Skeletal muscle cell (primary cell): ENCODE results near the gene WDR27.
"Not testable (repeated sequence)": the region's sequence is repeated elsewhere in the genome, so short reads cannot be mapped to it uniquely, and the experiment has no call there.

Source experiments
- DNase-seq: peaks from one replicate; pipeline ENCODE4 v3.0.0-alpha.2; 2010; ENCODE audit warnings: low read depth
- H3K4me3 ChIP-seq: 2 replicates; pipeline ENCODE4 v1.5.1; 2011; ENCODE audit warnings: low read depth, mild to moderate bottlenecking, control low read depth, low read length, moderate library complexity

The WDR27 gene

GRCh38 chr6:169545982-169546381 lies 155.8 kb downstream of the WDR27 start:
- no peak overlapping the region for H3K4me3 ChIP-seq
- DNase-seq: no peak

DNA sequence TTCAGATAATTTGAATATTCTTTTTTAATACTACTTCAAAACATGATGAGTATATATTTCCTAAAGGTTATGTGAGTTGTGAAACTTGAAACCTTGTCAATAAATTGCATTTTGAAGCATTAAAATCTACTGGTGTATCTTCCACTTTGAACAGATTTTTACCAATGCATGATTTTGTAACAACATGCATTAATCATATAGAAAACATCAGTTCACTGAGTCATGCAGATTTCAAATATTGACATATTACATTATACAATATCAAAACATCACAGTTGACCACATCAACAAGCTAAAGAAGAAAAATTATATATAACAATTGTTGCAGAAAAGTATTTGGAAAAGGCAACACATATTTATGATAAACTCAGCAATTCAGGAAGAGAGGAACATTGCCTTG lies 158.1 kb downstream of the WDR27 start:
- no peak overlapping the region for H3K4me3 ChIP-seq
- no peak for DNase-seq

- DNase-seq: no peak
- no peak overlapping the region for H3K4me3 ChIP-seq
Measured at GRCh38 chr6:169542491-169542890, 159.3 kb downstream of the WDR27 start.

DNA sequence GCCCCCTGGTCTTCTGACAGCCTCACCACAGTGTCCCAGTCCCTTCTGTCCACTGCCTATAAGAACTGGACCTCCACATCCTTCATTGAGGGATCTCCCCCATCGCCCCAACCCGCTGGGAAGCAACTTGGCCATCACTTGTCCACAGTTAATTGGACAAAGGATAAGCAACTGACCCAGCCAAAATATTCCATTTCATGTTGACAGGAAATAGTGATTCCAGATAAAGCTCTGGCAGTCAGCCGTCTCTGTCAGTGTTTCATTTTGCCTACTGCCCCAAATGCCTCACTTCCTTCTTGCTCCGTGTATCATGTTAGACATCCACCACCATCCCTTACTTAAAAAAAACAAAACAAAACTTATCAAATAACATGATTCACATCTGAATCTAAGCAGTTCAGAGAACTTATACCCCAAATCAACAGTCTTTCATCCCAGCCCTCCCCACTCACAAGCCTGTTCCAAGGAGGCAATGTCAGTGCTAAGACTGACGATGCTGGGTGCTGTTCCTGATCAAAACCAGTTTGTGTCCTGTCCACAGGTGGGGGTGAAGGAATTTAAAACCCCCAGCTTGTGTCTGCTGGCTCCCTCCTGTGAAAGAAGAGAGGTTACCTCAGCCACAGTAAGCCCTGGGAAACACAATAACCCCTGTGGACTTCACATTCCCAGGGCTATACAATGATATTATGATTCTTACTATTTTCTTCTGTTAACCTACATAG lies 162.5 kb downstream of the WDR27 start:
- H3K4me3 ChIP-seq: no peak overlapping the region
- no peak for DNase-seq

DNA sequence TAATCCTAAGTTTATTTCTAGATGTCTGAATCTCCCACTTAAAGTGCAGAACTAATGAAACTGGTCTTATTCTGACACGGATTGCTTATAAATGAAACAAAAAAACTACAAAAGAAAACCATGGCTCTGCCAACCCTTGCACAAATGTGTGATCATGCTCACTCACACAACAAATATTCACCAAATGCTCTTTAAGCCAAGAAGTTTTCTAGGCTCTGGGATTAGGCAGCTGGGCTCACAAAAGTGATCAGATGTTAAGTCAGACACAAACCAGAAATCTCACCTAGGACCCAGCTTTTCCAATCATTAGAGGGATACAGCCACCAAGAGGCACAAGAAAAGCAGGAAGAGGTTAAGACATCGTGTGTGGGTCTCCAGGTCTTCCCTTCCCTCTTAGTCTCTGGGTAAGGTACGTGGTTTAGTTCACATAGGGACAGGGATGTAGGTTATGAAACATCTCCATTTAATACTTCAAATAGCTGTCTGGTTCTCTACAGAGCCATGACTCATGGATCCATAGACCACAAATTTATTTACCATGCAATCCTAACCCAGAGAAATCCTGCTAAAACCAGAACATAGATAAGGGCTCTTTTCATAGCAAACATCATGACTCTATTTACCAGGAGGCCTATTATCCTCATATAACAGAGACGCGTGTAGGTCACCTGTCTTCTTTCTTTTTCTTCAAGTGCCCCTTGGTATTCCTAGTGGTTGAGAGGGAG lies 165.2 kb downstream of the WDR27 start:
- peak; percentile 71 for DNase-seq

DNA sequence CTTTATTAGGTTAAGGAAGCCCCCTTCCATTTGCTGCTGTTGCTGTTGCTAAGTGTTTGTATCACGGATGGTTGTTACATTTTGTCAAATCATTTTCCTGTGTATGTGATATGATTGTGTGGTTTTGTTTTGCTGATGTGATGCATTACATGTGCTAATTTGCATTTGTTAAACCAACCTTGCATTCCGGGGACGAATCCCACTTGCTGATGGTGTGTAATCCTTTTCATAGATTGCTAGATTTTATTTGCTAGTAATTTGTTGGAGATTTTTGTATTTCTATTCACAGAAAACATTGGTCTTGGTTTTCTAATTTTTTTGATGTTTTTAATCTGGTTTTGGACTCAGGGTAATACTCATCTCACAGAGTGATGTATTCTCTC lies 167.8 kb downstream of the WDR27 start:
- no peak overlapping the region for H3K4me3 ChIP-seq
- DNase-seq: no peak

More for the DNA sequence above, 165.2 kb downstream of the WDR27 start:
- H3K4me3 ChIP-seq: no peak overlapping the region

DNA sequence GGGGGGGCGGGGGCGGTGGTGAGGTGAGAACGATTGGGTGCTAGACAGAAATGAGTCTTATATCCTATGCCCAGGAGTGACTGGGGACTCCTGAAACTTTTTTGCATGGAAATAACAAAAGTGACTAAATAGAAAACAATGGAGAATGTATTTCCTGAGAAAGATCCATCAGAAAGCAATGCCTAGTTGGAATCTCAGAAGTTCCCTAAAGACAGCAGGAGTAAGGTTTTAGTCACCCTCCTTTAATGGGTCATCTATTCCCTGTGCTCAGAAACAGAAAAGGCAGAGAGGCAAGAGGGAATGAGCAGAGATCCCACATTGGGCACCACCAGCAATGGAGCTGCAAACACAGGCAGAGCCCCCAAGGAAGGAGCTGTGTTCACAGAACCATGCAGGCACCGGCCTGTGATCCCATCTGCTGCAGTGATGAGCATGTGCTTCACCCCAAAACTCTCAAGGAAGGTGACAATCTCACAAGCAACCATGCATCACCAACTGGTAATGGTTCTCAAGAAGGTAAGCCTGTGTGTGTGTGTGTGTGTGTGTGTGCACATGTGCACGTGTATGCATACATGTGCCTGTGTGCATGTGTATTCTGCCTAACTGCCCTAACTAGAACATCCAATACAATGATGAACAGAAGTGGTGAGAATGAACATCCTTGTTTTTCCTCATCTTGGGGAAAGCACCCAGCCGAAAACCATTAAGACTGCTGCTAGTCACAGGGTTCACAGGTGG lies 168.4 kb downstream of the WDR27 start:
- no peak overlapping the region for H3K4me3 ChIP-seq
- no peak for DNase-seq

DNA sequence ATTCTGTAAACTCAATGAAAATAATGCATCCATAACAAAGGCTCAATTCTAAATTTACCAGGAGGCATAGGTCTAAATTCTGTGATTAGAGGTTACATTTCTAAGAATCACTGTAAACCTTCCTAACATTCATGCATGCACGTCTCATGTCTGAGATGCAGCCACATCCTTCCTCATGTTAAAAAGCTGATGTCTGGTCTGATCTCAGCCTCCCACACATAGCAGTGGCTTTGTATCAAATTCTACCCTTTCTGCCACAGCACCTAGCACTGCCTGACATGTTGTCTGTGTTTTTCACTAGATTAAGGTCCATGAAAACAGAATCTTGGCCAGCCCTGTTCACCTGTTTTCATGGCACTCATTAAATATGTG lies 171.1 kb downstream of the WDR27 start:
- no peak for DNase-seq
- H3K4me3 ChIP-seq: no peak overlapping the region

- H3K4me3 ChIP-seq: no peak overlapping the region
- DNase-seq: no peak
Measured at GRCh38 chr6:169529931-169530751, 171.7 kb downstream of the WDR27 start.

DNA sequence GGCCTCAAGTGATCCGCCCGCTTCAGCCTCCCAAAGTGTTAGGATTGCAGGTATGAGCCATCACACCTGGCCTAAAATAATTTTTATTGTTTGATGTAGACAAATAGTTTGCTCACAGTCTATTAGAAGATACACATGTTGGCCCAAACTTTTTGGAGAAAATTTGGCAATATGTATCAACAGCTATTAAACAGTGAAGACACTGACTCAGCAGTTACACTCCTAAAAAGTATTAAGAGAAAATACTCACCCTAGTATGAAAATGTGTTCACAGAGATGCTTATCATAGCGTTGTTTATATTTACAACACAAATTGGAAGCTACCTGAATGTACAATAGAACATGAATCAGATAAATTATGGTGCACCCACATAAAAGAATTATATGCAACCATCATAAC lies 173.1 kb downstream of the WDR27 start:
- H3K4me3 ChIP-seq: no peak overlapping the region
- DNase-seq: no peak

DNA sequence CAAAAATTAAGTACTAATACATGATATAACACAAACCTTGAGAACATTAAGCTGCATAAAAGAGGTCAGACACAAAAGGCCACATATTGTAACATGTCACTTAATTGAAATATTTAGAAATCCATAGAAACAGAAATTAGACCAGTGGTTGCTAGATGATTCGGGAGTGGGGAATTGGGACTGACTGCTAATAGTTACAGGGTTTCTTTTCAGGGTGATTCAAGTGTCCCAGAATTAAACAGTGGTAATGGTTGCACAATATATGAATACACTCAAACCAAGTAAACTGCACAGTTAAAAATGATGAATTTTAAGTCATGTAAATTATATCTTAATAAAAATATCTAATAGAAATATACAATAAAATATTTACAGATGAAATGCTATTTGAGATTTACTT lies 174.5 kb downstream of the WDR27 start:
- no peak overlapping the region for H3K4me3 ChIP-seq
- DNase-seq: no peak

- DNase-seq: no peak
- H3K4me3 ChIP-seq: no peak overlapping the region
Measured at GRCh38 chr6:169521825-169522224, 180.0 kb downstream of the WDR27 start.

DNA sequence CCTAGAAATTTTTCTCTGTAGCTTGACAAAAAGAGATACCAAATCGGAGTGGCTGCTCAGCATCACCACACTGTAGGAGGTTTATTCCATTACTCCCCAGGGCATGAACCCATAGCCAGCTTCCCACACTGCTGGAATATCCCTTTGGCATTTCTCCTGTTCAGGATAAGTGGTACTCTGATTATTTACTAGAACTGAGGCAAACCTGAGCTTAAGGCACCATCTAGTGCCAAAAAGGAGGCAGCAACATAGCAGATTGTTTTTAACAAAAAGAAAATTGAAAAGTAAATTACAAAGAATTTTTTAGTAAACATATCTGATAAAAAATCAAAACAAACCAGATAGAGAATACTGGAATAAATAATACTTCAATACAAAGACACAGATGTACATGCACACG lies 181.7 kb downstream of the WDR27 start:
- no peak overlapping the region for H3K4me3 ChIP-seq
- no peak for DNase-seq

DNA sequence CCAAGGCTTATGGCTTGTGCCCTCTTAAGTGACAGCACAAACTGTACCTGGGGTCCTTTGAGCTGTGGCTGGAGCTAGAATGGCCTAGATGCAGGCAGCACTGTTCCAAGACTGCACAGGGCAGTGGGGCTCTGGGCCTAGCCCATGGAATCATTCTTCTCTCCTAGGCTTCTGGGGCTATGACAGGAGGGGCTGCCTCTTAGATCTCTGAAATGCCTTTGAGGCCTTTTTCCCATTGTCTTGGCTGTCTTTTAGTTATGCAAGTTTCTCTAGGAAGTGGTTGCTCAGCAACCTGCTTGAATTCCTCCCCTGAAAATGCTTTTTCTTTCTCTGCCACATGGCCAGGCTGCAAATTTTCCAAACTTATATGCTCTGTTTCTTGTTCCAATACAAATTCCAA lies 183.4 kb downstream of the WDR27 start:
- no peak overlapping the region for H3K4me3 ChIP-seq
- DNase-seq: no peak

- DNase-seq: no peak
Measured at GRCh38 chr6:169513478-169514193, 188.2 kb downstream of the WDR27 start.

GRCh38 chr6:169511785-169512184 lies 190.0 kb downstream of the WDR27 start:
- not testable (repeated sequence) for H3K4me3 ChIP-seq, DNase-seq

More at GRCh38 chr6:169513478-169514193, 188.2 kb downstream of the WDR27 start:
- no peak overlapping the region for H3K4me3 ChIP-seq

- H3K4me3 ChIP-seq: no peak overlapping the region
- DNase-seq: no peak
Measured at GRCh38 chr6:169510871-169511270, 191.0 kb downstream of the WDR27 start.

DNA sequence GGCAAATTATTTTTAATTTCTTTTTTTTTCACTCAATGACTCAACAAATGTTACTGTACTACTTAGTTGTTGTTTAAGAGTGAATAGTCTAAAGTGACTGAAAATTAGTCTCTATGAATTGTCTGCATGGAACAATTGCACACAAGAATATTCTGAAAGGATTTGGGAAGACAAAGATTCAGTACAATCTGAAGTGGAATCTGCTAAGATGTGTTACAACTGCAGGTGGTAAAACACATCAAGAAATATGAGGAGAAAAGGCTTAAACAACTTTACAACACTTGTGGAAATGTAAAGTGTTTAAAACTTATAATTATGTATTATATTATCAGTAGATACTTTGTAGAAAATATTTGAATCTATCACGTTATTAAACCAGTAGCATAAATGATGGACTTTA lies 193.4 kb downstream of the WDR27 start:
- H3K4me3 ChIP-seq: no peak overlapping the region
- no peak for DNase-seq
